ENCODE data around the gene GTPBP6.
"Not testable (repeated sequence)": the region's sequence is repeated elsewhere in the genome, so short reads cannot be mapped to it uniquely, and the experiment has no call there.

Gene GTPBP6

GRCh38 chrX:257681-258289 lies 60.8 kb downstream of the GTPBP6 start:
- Histone ChIP-seq H4K8ac (ENCODE audit: low read depth, low read length) (no peak overlapping the region), H3K4me2 (ENCODE audit: low read length) (no peak overlapping the region), H3K9me3 (ENCODE audit: insufficient read depth, low read depth, low read length) (peaks cover 15% of the 10 kb centered on the region), H3K14ac (ENCODE audit: low read length) (no peak overlapping the region), H3K36me3 (ENCODE audit: control insufficient read depth in 1 of 2, insufficient read depth in 2 of 2, low read length in 2 of 2) (no peaks in the 10 kb centered on the region), H3K27ac (ENCODE audit: low read depth, low read length) (no peak overlapping the region), H3K79me2 (ENCODE audit: control insufficient read depth, insufficient read depth, low read length, poor library complexity) (peaks cover 3% of the 10 kb centered on the region), H3K18ac (ENCODE audit: low read length) (no peak overlapping the region), H3K4ac (ENCODE audit: low read depth, low read length) (no peak overlapping the region), H3K79me1 (ENCODE audit: low read length) (peaks cover 15% of the 10 kb centered on the region), H2BK5ac (ENCODE audit: low read depth, low read length, poor library complexity) (no peak overlapping the region), H3K4me3 (ENCODE audit: low read depth, low read length) (no peak overlapping the region), H2AK5ac (ENCODE audit: low read length) (peak overlapping the region; percentile 29), H3K23ac (ENCODE audit: low read length) (no peak overlapping the region), H2BK12ac (ENCODE audit: low read length) (no peak overlapping the region), H3K9ac (ENCODE audit: low read length) (no peak overlapping the region), H3K27me3 (ENCODE audit: insufficient read depth, low read length) (no peaks in the 10 kb centered on the region), H2BK120ac (ENCODE audit: insufficient read depth, low read length, poor library complexity) (no peak overlapping the region), H2AFZ (ENCODE audit: insufficient read depth, low read length, poor library complexity) (no peak overlapping the region), H4K91ac (ENCODE audit: low read depth, low read length) (no peak overlapping the region), H3K4me1 (ENCODE audit: control insufficient read depth in 1 of 2, insufficient read depth in 2 of 2, low read length in 2 of 2) (peaks cover 11 to 14% of the 10 kb centered on the region in 2 experiments), H4K12ac (ENCODE audit: low read depth, low read length) (no peak overlapping the region)
- DNase-seq = no peak
- no CpG with 5 or more reads among the region's 21 CpGs for WGBS (ENCODE audit: extremely low coverage, insufficient coverage, insufficient read length)

- Histone ChIP-seq H3K9me3 (ENCODE audit: insufficient read depth, low read depth, low read length) (peaks cover 20% of the 10 kb centered on the region), H3K4me1 (ENCODE audit: control insufficient read depth in 1 of 2, insufficient read depth in 2 of 2, low read length in 2 of 2) (peaks cover 8 to 10% of the 10 kb centered on the region in 2 experiments)
- H3K9ac ChIP-seq (ENCODE audit: low read length); H3K27me3 ChIP-seq (ENCODE audit: insufficient read depth, low read length); H2BK12ac ChIP-seq (ENCODE audit: low read length); H3K27ac ChIP-seq (ENCODE audit: low read depth, low read length); H2AFZ ChIP-seq (ENCODE audit: insufficient read depth, low read length, poor library complexity); H3K4me2 ChIP-seq (ENCODE audit: low read length); H3K36me3 ChIP-seq (ENCODE audit: control insufficient read depth in 1 of 2, insufficient read depth in 2 of 2, low read length in 2 of 2); H4K12ac ChIP-seq (ENCODE audit: low read depth, low read length); H3K14ac ChIP-seq (ENCODE audit: low read length); H3K23ac ChIP-seq (ENCODE audit: low read length); H2BK120ac ChIP-seq (ENCODE audit: insufficient read depth, low read length, poor library complexity); H2BK5ac ChIP-seq (ENCODE audit: low read depth, low read length, poor library complexity); H4K91ac ChIP-seq (ENCODE audit: low read depth, low read length); H3K4ac ChIP-seq (ENCODE audit: low read depth, low read length); H2AK5ac ChIP-seq (ENCODE audit: low read length); H3K79me2 ChIP-seq (ENCODE audit: control insufficient read depth, insufficient read depth, low read length, poor library complexity); H3K4me3 ChIP-seq (ENCODE audit: low read depth, low read length); H3K79me1 ChIP-seq (ENCODE audit: low read length); H4K8ac ChIP-seq (ENCODE audit: low read depth, low read length); H3K18ac ChIP-seq (ENCODE audit: low read length); DNase-seq: not testable (repeated sequence)
- WGBS (ENCODE audit: extremely low coverage, insufficient coverage, insufficient read length) = no CpG with 5 or more reads among the region's 14 CpGs
Observed at GRCh38 chrX:257054-257453, 61.5 kb downstream of the GTPBP6 start.

GRCh38 chrX:255923-256331 lies 62.7 kb downstream of the GTPBP6 start:
- H3K14ac ChIP-seq (ENCODE audit: low read length) = no peak overlapping the region
- no peak overlapping the region for H3K23ac ChIP-seq (ENCODE audit: low read length)
- H4K91ac ChIP-seq (ENCODE audit: low read depth, low read length) = no peak overlapping the region
- peaks cover 3 to 7% of the 10 kb centered on the region in 2 experiments for H3K4me1 ChIP-seq (ENCODE audit: control insufficient read depth in 1 of 2, insufficient read depth in 2 of 2, low read length in 2 of 2)
- H3K4ac ChIP-seq (ENCODE audit: low read depth, low read length) = no peak overlapping the region
- H3K79me1 ChIP-seq (ENCODE audit: low read length) = peaks cover 3% of the 10 kb centered on the region
- H2BK5ac ChIP-seq (ENCODE audit: low read depth, low read length, poor library complexity) = no peak overlapping the region
- no peak overlapping the region for H2AFZ ChIP-seq (ENCODE audit: insufficient read depth, low read length, poor library complexity)
- H3K27ac ChIP-seq (ENCODE audit: low read depth, low read length) = no peak overlapping the region
- H3K4me3 ChIP-seq (ENCODE audit: low read depth, low read length) = no peak overlapping the region
- H3K27me3 ChIP-seq (ENCODE audit: insufficient read depth, low read length) = no peaks in the 10 kb centered on the region
- H2AK5ac ChIP-seq (ENCODE audit: low read length) = no peak overlapping the region
- H3K79me2 ChIP-seq (ENCODE audit: control insufficient read depth, insufficient read depth, low read length, poor library complexity) = peaks cover under 1% of the 10 kb centered on the region
- H3K9me3 ChIP-seq (ENCODE audit: insufficient read depth, low read depth, low read length) = peaks cover 20% of the 10 kb centered on the region
- no peak overlapping the region for H3K9ac ChIP-seq (ENCODE audit: low read length)
- DNase-seq = no peak
- no CpG with 5 or more reads among the region's 28 CpGs for WGBS (ENCODE audit: extremely low coverage, insufficient coverage, insufficient read length)
- no peak overlapping the region for H2BK120ac ChIP-seq (ENCODE audit: insufficient read depth, low read length, poor library complexity)
- H4K12ac ChIP-seq (ENCODE audit: low read depth, low read length) = no peak overlapping the region
- H3K4me2 ChIP-seq (ENCODE audit: low read length) = no peak overlapping the region
- no peaks in the 10 kb centered on the region for H3K36me3 ChIP-seq (ENCODE audit: control insufficient read depth in 1 of 2, insufficient read depth in 2 of 2, low read length in 2 of 2)
- H4K8ac ChIP-seq (ENCODE audit: low read depth, low read length) = no peak overlapping the region
- no peak overlapping the region for H2BK12ac ChIP-seq (ENCODE audit: low read length)
- no peak overlapping the region for H3K18ac ChIP-seq (ENCODE audit: low read length)
